GM12878 (cell line): ENCODE results near the gene MRNIP.

Experiments
- USF2 ChIP-seq: IDR thresholded peaks from 2 replicates; pipeline ENCODE4 v1.6.1; 2011; ENCODE audit warnings: low read depth, low read length, improper control_type of control experiment, borderline replicate concordance
- ZBTB33 ChIP-seq: fragments of 450-650 bp; IDR thresholded peaks from 2 replicates; pipeline ENCODE4 v1.6.1; 2017; ENCODE audit warnings: mild to moderate bottlenecking

GRCh38 chr5:179893958-179894895 is 35.6 kb upstream of the MRNIP start:
- TF ChIP-seq ZBTB33 (no peak), USF2 (no peak)
